ENCODE measurements around the gene GMDS. TPM values are rescaled to one million over a fixed set of nuclear protein-coding genes. Genes with fewer than 3 reads are reported as not detected.

The GMDS gene
- total and polyA plus RNA-seq, 2 of the 8 experiments (the other 6 are each of a cell fraction or from before 2014, with no cell fraction given), result 16.8 to 50.0 TPM

DNA sequence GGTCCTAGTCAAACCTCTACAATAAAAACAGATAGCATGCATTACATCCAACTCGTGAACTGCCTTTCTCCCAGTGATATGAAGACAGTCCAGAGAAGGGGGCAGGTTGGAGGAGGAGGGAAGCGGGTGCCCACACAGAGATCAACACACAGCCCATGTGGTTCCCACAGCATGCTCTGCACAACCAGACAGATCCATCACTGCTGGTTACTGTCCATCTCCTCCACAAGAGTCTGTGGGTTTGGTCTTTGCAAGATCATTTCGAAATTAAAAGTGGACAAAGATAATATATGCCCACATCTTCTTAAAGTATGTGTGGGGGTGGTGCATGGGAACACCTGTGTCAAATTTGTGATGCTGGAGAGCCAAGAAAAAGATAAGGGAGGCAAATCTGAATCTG, 215.5 kb downstream of the GMDS start (continued):
- TF ChIP-seq ATF2 (IDR thresholded peaks at IDR 0.05; ENCODE audit: low read length) (no peak), POLR2A (IDR thresholded peaks at IDR 0.05; ENCODE audit: control extremely low read depth in 1 of 2, low read depth in 2 of 2, low read length in 2 of 2) (no peak), KDM1A (IDR thresholded peaks at IDR 0.05; ENCODE audit: borderline replicate concordance, low read length) (no peak), TEAD4 (IDR thresholded peaks at IDR 0.05; ENCODE audit: low read depth, low read length) (no peak), POLR2AphosphoS5 (IDR thresholded peaks at IDR 0.05; ENCODE audit: low read depth, low read length) (no peak), CREB1 (IDR thresholded peaks at IDR 0.05) (no peak)
